Prostate gland (tissue), 2 donors: Measurements from ENCODE around the gene TTC33. TPM values are rescaled to one million over a fixed set of nuclear protein-coding genes. Genes with fewer than 3 reads are reported as not detected.

Experiments
- DNase-seq: peaks from one replicate; pipeline ENCODE4 v3.0.0-alpha.2; 2019; ENCODE audit warnings: low spot score
- H3K27ac ChIP-seq, 2 donors: fragments of 200-600 bp; sonication (generic); 2 replicates each; pipeline ENCODE4 v1.5.1; 2017 to 2019
- H3K27me3 ChIP-seq: fragments of 200-600 bp; sonication (generic); replicated peaks from 2 replicates; pipeline ENCODE4 v1.5.1; 2019; ENCODE audit not compliant: insufficient read depth
- H3K36me3 ChIP-seq, 2 donors: fragments of 200-600 bp; sonication (generic); 1 replicate in 1 of 2; 2 replicates in 1 of 2; pipeline versions ENCODE4 v1.5.1 to v1.8.1; 2017 to 2019
- H3K4me1 ChIP-seq: fragments of 200-600 bp; sonication (generic); replicated peaks from 2 replicates; pipeline ENCODE4 v1.5.1; 2019
- H3K4me3 ChIP-seq, 2 donors: fragments of 200-600 bp; sonication (generic); 2 replicates each; pipeline ENCODE4 v1.5.1; 2017 to 2019
- H3K9me3 ChIP-seq: fragments of 200-600 bp; sonication (generic); 2 replicates; pipeline ENCODE4 v1.5.1; 2017
- POLR2A ChIP-seq: fragments of 450-650 bp; IDR thresholded peaks from one replicate; pipeline ENCODE4 v1.6.1; 2016; ENCODE audit warnings: antibody characterized with exemption, mild to moderate bottlenecking
- POLR2AphosphoS5 ChIP-seq: sonication (generic); formaldehyde crosslinking; IDR thresholded peaks from one replicate; pipeline ENCODE4 v1.6.1; 2017; ENCODE audit warnings: antibody characterized with exemption
- WGBS: methylation state at CpG from one replicate; pipeline ENCODE4 v1.1.5; 2018; 5-methylcytosine and 5-hydroxymethylcytosine counted together
- intact Hi-C: fragments of 100-400 bp; cut with DNase I; formaldehyde crosslinking; loops from one replicate; pipeline ENCODE4 v1.14.2; 2022
- total RNA-seq, 2 donors: library from RNA; depleted of rRNA; stranded (reverse); fragments of >200 nt; gene quantifications; one replicate each; pipeline ENCODE4 v1.1.0, GENCODE V29; 2016
- TF ChIP-seq, protein P1 (sequence below), 4 experiments: fragments of 200-600 bp in 2 of 4; fragments of 450-650 bp in 2 of 4; sonication (generic) in 2 of 4; IDR thresholded peaks; 1 replicate in 3 of 4; 2 replicates in 1 of 4; pipeline ENCODE4 v1.5.1; 2016 to 2019; ENCODE audit warnings: antibody characterized with exemption in 4 of 4, mild to moderate bottlenecking in 2 of 4, moderate library complexity in 2 of 4

Gene TTC33
- total RNA-seq, 2 donors from 2014 or later = 11.9 to 17.6 TPM

DNA sequence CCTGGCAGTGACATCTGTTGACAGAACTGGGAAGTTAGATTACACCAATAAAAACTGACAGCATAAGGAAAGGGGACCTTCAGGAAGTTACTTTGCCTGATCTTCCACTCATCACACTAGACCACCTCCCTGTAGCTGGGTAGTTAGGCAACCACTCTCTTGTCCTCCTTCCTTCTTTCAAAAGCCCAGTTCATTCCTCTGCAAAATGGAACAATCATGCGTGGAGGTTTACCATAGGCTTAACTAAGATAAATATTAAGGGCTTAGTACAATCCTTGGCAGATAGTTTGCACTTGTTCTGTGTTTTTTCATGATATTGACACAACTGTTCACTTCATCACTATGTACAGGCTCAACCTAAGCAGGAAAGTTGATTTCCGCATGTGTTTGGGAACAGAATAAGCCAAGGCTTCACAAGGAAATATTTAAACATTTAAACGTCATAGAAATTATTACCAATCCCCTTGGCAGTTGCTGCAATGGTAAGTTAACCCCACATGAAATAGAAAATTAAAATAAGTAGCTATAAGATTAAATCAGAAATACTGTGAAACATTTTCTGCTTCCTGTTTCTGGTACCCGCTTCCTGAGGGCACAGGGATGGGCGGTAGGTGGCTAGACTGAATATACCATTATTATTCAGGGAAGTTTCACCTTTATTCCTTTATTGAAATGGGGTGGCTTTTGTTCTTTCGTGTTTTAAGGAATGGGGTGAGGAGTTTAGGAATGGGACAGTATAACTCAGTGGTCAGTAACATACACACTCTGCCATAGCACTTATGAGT, 86.0 kb downstream of the TTC33 start:
- DNase-seq = no peak
- WGBS = 66% methylated on average over 6 of the region's 6 CpGs
- Histone ChIP-seq H3K4me3 (no peak overlapping the region), H3K27me3 (no peaks in the 10 kb centered on the region), H3K36me3 (no peaks in the 10 kb centered on the region), H3K9me3 (no peaks in the 10 kb centered on the region), H3K27ac (peak overlapping the region in 1 of 2 donors; percentile 4), H3K4me1 (no peaks in the 10 kb centered on the region)
- TF ChIP-seq, protein P1, sequence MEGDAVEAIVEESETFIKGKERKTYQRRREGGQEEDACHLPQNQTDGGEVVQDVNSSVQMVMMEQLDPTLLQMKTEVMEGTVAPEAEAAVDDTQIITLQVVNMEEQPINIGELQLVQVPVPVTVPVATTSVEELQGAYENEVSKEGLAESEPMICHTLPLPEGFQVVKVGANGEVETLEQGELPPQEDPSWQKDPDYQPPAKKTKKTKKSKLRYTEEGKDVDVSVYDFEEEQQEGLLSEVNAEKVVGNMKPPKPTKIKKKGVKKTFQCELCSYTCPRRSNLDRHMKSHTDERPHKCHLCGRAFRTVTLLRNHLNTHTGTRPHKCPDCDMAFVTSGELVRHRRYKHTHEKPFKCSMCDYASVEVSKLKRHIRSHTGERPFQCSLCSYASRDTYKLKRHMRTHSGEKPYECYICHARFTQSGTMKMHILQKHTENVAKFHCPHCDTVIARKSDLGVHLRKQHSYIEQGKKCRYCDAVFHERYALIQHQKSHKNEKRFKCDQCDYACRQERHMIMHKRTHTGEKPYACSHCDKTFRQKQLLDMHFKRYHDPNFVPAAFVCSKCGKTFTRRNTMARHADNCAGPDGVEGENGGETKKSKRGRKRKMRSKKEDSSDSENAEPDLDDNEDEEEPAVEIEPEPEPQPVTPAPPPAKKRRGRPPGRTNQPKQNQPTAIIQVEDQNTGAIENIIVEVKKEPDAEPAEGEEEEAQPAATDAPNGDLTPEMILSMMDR (IDR thresholded peaks at IDR 0.05) = no peak
- TF ChIP-seq POLR2AphosphoS5 (peak; percentile 63), POLR2A (no peak)
- intact Hi-C loops = no loop called here

DNA sequence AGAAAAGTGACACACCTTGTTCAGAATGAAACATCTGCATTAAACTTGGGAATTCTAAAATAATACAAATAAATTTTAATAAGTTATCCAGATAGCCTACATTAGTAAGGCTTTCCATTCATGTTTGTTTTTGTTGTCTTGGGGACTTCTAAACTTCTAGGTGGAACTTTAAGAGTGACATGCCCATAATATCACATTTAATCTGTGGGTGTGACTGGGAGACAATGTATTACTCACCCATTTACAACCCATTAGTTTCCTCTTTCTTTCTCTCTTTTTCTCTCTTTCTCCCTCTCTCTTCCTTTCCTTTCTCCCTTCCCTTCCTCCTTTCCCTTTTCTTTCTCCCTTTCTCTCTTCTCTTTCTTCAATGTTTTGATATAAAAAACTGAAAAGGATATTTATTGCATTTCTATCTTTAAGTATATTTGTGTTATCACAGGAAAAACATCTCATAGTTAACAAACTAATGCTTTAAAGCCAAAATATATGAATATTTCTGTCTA, 88.5 kb downstream of the TTC33 start:
- H3K27me3 ChIP-seq = no peaks in the 10 kb centered on the region
- TF ChIP-seq, protein P1 (IDR thresholded peaks at IDR 0.05) = no peak
- H3K4me1 ChIP-seq = no peaks in the 10 kb centered on the region
- intact Hi-C loops = no loop called here
- no peak for DNase-seq
- H3K27ac ChIP-seq = no peak overlapping the region
- H3K4me3 ChIP-seq = no peak overlapping the region
- H3K36me3 ChIP-seq = no peaks in the 10 kb centered on the region
- H3K9me3 ChIP-seq = no peaks in the 10 kb centered on the region

DNA sequence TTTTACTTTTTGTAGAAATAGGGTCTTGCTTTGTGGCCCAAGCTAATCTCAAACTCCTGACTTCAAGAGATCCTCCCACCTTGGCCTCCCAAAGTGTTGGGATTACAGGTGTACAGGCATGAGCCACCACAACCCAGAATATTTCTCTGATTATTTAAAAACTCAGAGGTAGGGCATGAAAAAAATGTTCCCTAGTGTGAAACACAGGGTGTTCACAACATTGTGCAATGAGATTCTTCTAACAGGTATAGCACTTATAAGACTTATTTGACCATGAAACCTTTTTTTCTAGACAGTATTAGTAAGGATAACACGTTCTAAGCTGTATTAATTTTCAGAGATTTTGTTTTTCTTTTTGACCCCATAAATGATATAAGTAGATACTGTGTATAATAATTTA, 89.1 kb downstream of the TTC33 start:
- Histone ChIP-seq H3K27me3 (no peaks in the 10 kb centered on the region), H3K27ac (no peak overlapping the region), H3K4me3 (no peak overlapping the region), H3K36me3 (no peaks in the 10 kb centered on the region), H3K9me3 (no peaks in the 10 kb centered on the region), H3K4me1 (no peaks in the 10 kb centered on the region)
- intact Hi-C loops = no loop called here
- no peak for DNase-seq
- WGBS = 83% methylated on average over 1 of the region's 1 CpG
- no peak for TF ChIP-seq POLR2AphosphoS5

- intact Hi-C loops = no loop called here
- no peaks in the 10 kb centered on the region for H3K9me3 ChIP-seq
- no peak overlapping the region for H3K27ac ChIP-seq
- DNase-seq = no peak
- H3K36me3 ChIP-seq = no peaks in the 10 kb centered on the region
- TF ChIP-seq POLR2AphosphoS5 (no peak), POLR2A (no peak)
- TF ChIP-seq, protein P1 (IDR thresholded peaks at IDR 0.05) = no peak
- no peaks in the 10 kb centered on the region for H3K27me3 ChIP-seq
- no peak overlapping the region for H3K4me3 ChIP-seq
- WGBS = 83% methylated on average over 3 of the region's 3 CpGs
- no peaks in the 10 kb centered on the region for H3K4me1 ChIP-seq
Measured at GRCh38 chr5:40665635-40666298, 90.0 kb downstream of the TTC33 start.

DNA sequence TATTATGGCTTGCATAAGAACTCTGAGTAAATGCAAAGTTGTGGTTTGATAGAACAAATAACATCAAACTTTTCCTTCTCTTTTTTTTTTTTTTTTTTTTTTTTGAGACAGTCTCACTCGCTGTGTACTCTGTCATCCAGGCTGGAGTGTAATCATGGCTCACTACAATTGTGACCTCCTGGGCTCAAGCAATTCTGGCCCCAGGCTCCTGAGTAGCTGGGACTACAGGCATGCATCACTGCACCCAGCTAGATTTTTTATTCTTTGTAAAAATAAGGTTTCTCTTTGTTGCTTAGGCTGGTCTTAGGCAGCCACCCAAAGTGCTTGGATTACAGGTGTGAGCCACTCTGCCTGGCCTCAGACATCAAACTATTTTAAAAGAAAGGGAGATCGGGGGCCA, 95.0 kb downstream of the TTC33 start:
- no peak for TF ChIP-seq POLR2A
- TF ChIP-seq, protein P1 (IDR thresholded peaks at IDR 0.05) = no peak
- H3K9me3 ChIP-seq = no peaks in the 10 kb centered on the region
- intact Hi-C loops = no loop called here
- no peaks in the 10 kb centered on the region for H3K36me3 ChIP-seq
- no peaks in the 10 kb centered on the region for H3K4me1 ChIP-seq
- WGBS = 60% methylated on average over 2 of the region's 2 CpGs
- H3K4me3 ChIP-seq = no peak overlapping the region
- no peak for DNase-seq
- H3K27ac ChIP-seq = no peak overlapping the region
- no peaks in the 10 kb centered on the region for H3K27me3 ChIP-seq
